HG02610 (cell line): ENCODE data around the gene PRKCE.

ENCODE experiments used
- ATAC-seq: cut with Tn5 transposase; IDR thresholded peaks from one replicate; pipeline ENCODE4 v1.9.1; 2021; ENCODE audit warnings: mild to moderate bottlenecking, moderate library complexity; ENCODE audit not compliant: unreplicated experiment

The PRKCE gene

GRCh38 chr2:46126571-46126970 lies 475.1 kb downstream of the PRKCE start:
- no peak for ATAC-seq

- no peak for ATAC-seq
These were observed 475.7 kb downstream of the PRKCE start for GRCh38 chr2:46127176-46127575.

- ATAC-seq = no peak
These were observed 479.0 kb downstream of the PRKCE start for GRCh38 chr2:46130511-46130910.

GRCh38 chr2:46132996-46133395 lies 481.5 kb downstream of the PRKCE start:
- no peak for ATAC-seq

GRCh38 chr2:46134531-46135227 lies 483.2 kb downstream of the PRKCE start:
- ATAC-seq = no peak

GRCh38 chr2:46135228-46135855 lies 483.9 kb downstream of the PRKCE start:
- no peak for ATAC-seq

- ATAC-seq = no peak
These were observed 484.5 kb downstream of the PRKCE start for GRCh38 chr2:46135958-46136357.

- no peak for ATAC-seq
These were observed 485.0 kb downstream of the PRKCE start for GRCh38 chr2:46136481-46136880.

GRCh38 chr2:46136953-46137352 lies 485.5 kb downstream of the PRKCE start:
- ATAC-seq = no peak

GRCh38 chr2:46142546-46143428 lies 491.3 kb downstream of the PRKCE start:
- ATAC-seq = no peak

GRCh38 chr2:46143429-46144132 lies 492.1 kb downstream of the PRKCE start:
- ATAC-seq = no peak

- no peak for ATAC-seq
These were observed 492.8 kb downstream of the PRKCE start for GRCh38 chr2:46144133-46144800.

GRCh38 chr2:46145017-46145416 lies 493.5 kb downstream of the PRKCE start:
- no peak for ATAC-seq

GRCh38 chr2:46145840-46146239 lies 494.4 kb downstream of the PRKCE start:
- no peak for ATAC-seq

GRCh38 chr2:46146866-46147502 lies 495.5 kb downstream of the PRKCE start:
- ATAC-seq = peak; percentile 63

- no peak for ATAC-seq
These were observed 496.3 kb downstream of the PRKCE start for GRCh38 chr2:46147626-46148368.

- no peak for ATAC-seq
These were observed 496.9 kb downstream of the PRKCE start for GRCh38 chr2:46148369-46148736.

GRCh38 chr2:46150445-46150955 lies 499.0 kb downstream of the PRKCE start:
- no peak for ATAC-seq

- no peak for ATAC-seq
These were observed 500.1 kb downstream of the PRKCE start for GRCh38 chr2:46151577-46151976.
